ENCODE measurements around the gene CHCHD3.
"Not testable (repeated sequence)": the region's sequence is repeated elsewhere in the genome, so short reads cannot be mapped to it uniquely, and the experiment has no call there.

CHCHD3 gene

DNA sequence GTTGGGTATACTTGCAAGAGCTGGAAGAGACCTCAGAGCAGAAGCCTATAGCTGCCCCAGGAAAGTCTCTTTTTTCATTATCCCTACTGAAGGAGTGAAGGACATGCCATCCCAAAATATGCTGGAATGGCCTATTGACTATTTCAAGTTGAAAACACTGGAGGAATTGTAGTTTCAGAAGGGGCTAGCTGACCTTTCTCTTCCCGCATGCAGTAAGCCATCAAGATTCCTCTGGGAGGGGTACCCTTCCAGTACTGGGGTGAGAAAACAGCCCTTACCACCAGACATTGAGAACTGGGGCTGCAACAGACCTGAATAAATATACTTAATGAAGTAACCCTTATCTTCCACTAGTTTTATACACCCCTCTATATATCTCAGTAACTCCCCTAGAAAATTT lies 41.7 kb downstream of the CHCHD3 start:
- Mint-ChIP-seq H3K27ac (no peak overlapping the region), H3K4me1 (peaks cover 13% of the 10 kb centered on the region), H3K36me3 (peaks cover 21% of the 10 kb centered on the region), H3K4me3 (no peak overlapping the region), H3K9me3 (peaks cover 4% of the 10 kb centered on the region), H3K27me3 (no peaks in the 10 kb centered on the region)
- no peak for ATAC-seq

- peaks cover 4% of the 10 kb centered on the region for H3K9me3 Mint-ChIP-seq
These were observed 42.3 kb downstream of the CHCHD3 start for GRCh38 chr7:133039614-133040013.

DNA sequence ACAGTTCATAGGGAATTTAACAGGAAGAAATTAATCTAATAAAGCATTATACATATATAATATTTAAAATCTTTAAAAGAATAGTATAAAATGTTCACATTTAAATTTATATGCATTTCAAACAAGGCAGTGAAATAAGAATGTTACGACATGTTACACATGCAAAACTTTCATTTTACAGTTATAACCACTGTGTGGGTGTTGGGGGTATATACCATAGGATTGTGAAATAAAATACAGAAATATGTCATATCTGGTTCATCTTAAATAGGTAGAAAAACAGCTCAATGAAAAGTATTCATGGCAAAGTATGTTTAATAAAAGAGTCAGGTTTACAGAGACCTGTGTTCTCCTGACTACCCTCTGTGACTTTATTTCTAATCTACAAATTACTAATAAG lies 45.6 kb downstream of the CHCHD3 start:
- H3K27ac Mint-ChIP-seq = no peak overlapping the region
- H3K36me3 Mint-ChIP-seq = peaks cover 12% of the 10 kb centered on the region
- H3K4me3 Mint-ChIP-seq = no peak overlapping the region
- peaks cover under 1% of the 10 kb centered on the region for H3K9me3 Mint-ChIP-seq
- H3K4me1 Mint-ChIP-seq = peaks cover 10% of the 10 kb centered on the region
- no peak for ATAC-seq
- H3K27me3 Mint-ChIP-seq = no peaks in the 10 kb centered on the region

More at GRCh38 chr7:133039614-133040013, 42.3 kb downstream of the CHCHD3 start:
- H3K27ac Mint-ChIP-seq = no peak overlapping the region
- H3K36me3 Mint-ChIP-seq = peaks cover 20% of the 10 kb centered on the region
- H3K27me3 Mint-ChIP-seq = no peaks in the 10 kb centered on the region
- no peak overlapping the region for H3K4me3 Mint-ChIP-seq
- no peak for ATAC-seq
- H3K4me1 Mint-ChIP-seq = peaks cover 13% of the 10 kb centered on the region

DNA sequence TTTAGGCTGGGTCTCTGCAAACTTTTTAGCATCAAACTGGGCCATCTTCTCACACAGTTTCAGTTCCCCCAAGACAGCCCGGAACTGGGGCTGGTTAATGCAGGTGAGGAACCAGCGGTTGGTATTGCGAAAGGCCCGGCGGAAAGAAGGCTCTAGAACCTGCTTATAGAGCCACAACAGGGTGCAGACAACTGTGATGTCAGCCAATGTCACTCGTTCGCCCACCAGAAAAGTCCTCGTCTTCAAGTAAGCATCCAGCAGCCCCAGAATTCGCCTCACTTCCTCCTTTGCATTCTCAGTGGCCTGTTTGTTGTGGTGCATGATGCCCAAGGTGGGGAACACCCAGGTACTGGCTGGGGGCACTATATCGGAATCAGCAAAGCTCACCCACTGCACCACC lies 46.6 kb downstream of the CHCHD3 start:
- peaks cover 10% of the 10 kb centered on the region for H3K4me1 Mint-ChIP-seq
- not testable (repeated sequence) for H3K9me3 Mint-ChIP-seq, H3K36me3 Mint-ChIP-seq, H3K27me3 Mint-ChIP-seq
- peak overlapping the region; percentile 85 for H3K27ac Mint-ChIP-seq
- ATAC-seq = peak; percentile 98
- H3K4me3 Mint-ChIP-seq = peak overlapping the region; percentile 51

DNA sequence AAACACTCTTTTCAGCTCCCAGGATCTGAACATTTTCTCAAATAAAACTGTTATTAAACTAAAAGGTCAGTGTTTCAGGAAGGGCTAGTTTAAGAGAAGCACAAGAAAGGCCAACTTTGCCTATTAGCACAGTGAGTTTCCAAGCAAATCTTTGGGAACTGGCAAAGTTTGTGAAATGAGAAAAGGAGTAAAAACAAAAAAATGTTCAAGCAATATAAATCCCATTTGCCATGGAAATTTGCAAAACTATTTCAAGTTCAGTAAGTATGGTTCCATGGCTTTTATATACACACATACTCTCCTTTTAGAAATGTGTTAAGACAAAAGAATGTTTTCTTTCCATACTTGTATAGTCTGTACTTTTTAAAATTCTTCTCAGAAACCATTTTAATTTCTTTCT lies 51.5 kb downstream of the CHCHD3 start:
- Mint-ChIP-seq H3K27me3 (no peaks in the 10 kb centered on the region), H3K4me3 (no peak overlapping the region), H3K9me3 (peaks cover 5% of the 10 kb centered on the region), H3K27ac (no peak overlapping the region), H3K4me1 (peaks cover 17% of the 10 kb centered on the region), H3K36me3 (peaks cover 19% of the 10 kb centered on the region)
- no peak for ATAC-seq

- Mint-ChIP-seq H3K4me3 (no peak overlapping the region), H3K9me3 (peaks cover 5% of the 10 kb centered on the region), H3K4me1 (peaks cover 10% of the 10 kb centered on the region), H3K27me3 (no peaks in the 10 kb centered on the region), H3K36me3 (peaks cover 15% of the 10 kb centered on the region), H3K27ac (peak overlapping the region; percentile 22)
- ATAC-seq = no peak
These were observed 52.4 kb downstream of the CHCHD3 start for GRCh38 chr7:133029463-133029862.

DNA sequence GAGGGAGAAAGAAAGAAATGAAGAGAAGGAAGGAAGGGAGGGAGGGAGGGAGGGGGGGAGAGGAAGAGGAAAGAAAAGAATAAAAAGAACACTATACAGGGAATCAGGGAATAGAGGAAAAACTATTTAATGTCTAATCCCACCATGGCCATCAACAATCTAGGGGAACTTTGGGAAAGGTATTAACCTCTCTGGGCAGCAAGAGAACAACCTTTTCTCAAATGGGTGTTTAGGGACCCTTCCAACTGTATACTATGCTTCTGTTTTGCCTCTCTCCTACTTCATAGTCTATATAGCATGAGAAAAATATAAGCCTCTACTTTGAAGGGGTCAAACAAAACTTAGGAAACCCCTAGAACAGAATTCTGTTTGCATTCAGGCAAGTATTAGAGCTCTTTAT lies 54.5 kb downstream of the CHCHD3 start:
- no peak for ATAC-seq
- Mint-ChIP-seq H3K36me3 (peaks cover 26% of the 10 kb centered on the region), H3K27ac (no peak overlapping the region), H3K4me3 (no peak overlapping the region), H3K4me1 (peaks cover 10% of the 10 kb centered on the region), H3K27me3 (no peaks in the 10 kb centered on the region), H3K9me3 (peaks cover 5% of the 10 kb centered on the region)

DNA sequence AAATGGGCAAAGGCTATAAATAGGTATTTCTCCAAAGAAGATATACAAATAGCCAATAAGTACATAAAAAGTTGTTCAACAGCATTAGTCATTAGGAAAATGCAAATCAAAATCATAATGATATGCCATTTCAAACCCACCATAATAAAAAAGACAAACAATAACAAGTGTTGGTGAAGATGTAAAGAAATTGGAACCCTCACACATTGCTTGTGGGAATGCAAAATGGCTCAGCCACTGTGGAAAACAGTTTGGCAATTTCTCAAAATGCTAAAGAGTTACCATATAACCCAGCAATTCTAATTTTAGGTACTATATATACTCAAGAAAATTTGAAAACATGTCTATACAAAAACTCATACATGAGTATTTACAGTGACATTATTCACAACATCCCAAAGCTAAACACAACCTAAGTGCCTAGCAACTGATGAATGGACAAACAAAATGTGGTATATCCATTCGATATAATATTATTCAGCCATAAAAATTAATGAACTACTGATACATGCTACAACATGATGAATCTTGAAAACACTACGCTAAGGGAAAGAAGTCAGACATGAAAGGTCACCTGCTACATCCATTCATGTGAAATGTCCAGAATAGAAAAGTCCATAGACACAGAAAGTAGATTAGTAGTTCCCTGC lies 55.6 kb downstream of the CHCHD3 start:
- Mint-ChIP-seq H3K36me3 (peaks cover 29% of the 10 kb centered on the region), H3K9me3 (peaks cover 5% of the 10 kb centered on the region), H3K27ac (no peak overlapping the region), H3K4me3 (no peak overlapping the region), H3K4me1 (peaks cover 10% of the 10 kb centered on the region), H3K27me3 (no peaks in the 10 kb centered on the region)
- no peak for ATAC-seq

GRCh38 chr7:133025056-133025455 lies 56.8 kb downstream of the CHCHD3 start:
- Mint-ChIP-seq H3K9me3 (peaks cover 5% of the 10 kb centered on the region), H3K4me1 (peaks cover 9% of the 10 kb centered on the region), H3K36me3 (peaks cover 40% of the 10 kb centered on the region), H3K27me3 (no peaks in the 10 kb centered on the region), H3K27ac (no peak overlapping the region), H3K4me3 (no peak overlapping the region)
- no peak for ATAC-seq

- ATAC-seq = no peak
- no peaks in the 10 kb centered on the region for H3K27me3 Mint-ChIP-seq
- peaks cover 42% of the 10 kb centered on the region for H3K36me3 Mint-ChIP-seq
- no peak overlapping the region for H3K4me3 Mint-ChIP-seq
- H3K27ac Mint-ChIP-seq = no peak overlapping the region
- H3K9me3 Mint-ChIP-seq = peaks cover 4% of the 10 kb centered on the region
- H3K4me1 Mint-ChIP-seq = peaks cover 5% of the 10 kb centered on the region
These were observed 57.3 kb downstream of the CHCHD3 start for GRCh38 chr7:133024596-133024995.

- Mint-ChIP-seq H3K4me3 (no peak overlapping the region), H3K27me3 (no peaks in the 10 kb centered on the region), H3K27ac (no peak overlapping the region), H3K9me3 (peaks cover 3% of the 10 kb centered on the region), H3K36me3 (peaks cover 45% of the 10 kb centered on the region), H3K4me1 (no peaks in the 10 kb centered on the region)
- no peak for ATAC-seq
These were observed 58.4 kb downstream of the CHCHD3 start for GRCh38 chr7:133023370-133024071.

DNA sequence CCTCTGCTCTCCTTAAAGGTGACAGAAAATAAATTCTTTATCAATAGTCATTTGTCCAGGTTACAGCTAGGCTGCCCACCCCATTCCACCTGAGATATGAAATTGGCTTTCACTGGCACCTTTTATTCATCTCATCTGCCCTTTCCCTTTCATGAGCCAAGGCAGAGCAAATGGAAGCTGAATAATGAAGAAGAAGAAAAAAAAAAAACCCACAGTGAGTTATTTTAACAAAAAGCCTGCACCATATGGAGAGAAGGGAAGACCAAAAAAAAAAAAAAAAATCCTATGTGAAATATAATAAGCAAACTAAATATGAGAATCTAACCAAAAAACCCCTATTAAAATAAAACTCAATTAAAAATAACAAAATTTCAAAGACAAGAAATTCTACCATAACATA lies 59.2 kb downstream of the CHCHD3 start:
- Mint-ChIP-seq H3K4me3 (no peak overlapping the region), H3K27me3 (no peaks in the 10 kb centered on the region), H3K27ac (no peak overlapping the region), H3K4me1 (no peaks in the 10 kb centered on the region), H3K36me3 (peaks cover 45% of the 10 kb centered on the region), H3K9me3 (peaks cover 3% of the 10 kb centered on the region)
- no peak for ATAC-seq

- H3K27ac Mint-ChIP-seq = no peak overlapping the region
- no peaks in the 10 kb centered on the region for H3K27me3 Mint-ChIP-seq
- no peaks in the 10 kb centered on the region for H3K9me3 Mint-ChIP-seq
- no peaks in the 10 kb centered on the region for H3K4me1 Mint-ChIP-seq
- H3K36me3 Mint-ChIP-seq = peaks cover 39% of the 10 kb centered on the region
- no peak overlapping the region for H3K4me3 Mint-ChIP-seq
- no peak for ATAC-seq
These were observed 60.7 kb downstream of the CHCHD3 start for GRCh38 chr7:133021196-133021595.

DNA sequence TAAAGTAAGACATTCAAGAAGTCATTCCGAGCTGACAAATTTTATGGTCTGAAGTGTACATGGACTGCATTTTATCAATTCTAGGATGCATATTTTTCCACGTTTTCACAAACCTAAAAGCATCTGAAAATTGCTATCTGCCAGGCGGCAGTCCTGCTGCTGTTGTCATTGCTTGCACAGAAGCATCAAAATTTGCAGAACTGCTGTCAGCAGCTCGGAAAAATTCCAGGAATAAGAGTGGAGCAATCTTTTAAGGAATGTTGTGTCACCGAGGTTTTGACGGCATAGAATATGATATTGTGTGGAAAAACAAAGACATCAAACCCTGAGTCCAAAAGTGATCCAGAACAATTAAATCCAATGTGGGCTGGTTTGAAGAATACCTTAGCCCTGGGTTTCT lies 61.4 kb downstream of the CHCHD3 start:
- Mint-ChIP-seq H3K9me3 (no peaks in the 10 kb centered on the region), H3K27ac (no peak overlapping the region), H3K36me3 (peaks cover 44% of the 10 kb centered on the region), H3K4me3 (no peak overlapping the region), H3K27me3 (no peaks in the 10 kb centered on the region), H3K4me1 (no peaks in the 10 kb centered on the region)
- no peak for ATAC-seq

GRCh38 chr7:133019590-133019989 lies 62.3 kb downstream of the CHCHD3 start:
- Mint-ChIP-seq H3K4me1 (no peaks in the 10 kb centered on the region), H3K36me3 (peaks cover 48% of the 10 kb centered on the region), H3K27ac (no peak overlapping the region), H3K4me3 (no peak overlapping the region), H3K9me3 (no peaks in the 10 kb centered on the region), H3K27me3 (no peaks in the 10 kb centered on the region)
- ATAC-seq = no peak

- no peak for ATAC-seq
- H3K27me3 Mint-ChIP-seq = no peaks in the 10 kb centered on the region
- H3K36me3 Mint-ChIP-seq = peaks cover 42% of the 10 kb centered on the region
- no peak overlapping the region for H3K27ac Mint-ChIP-seq
- no peaks in the 10 kb centered on the region for H3K9me3 Mint-ChIP-seq
- no peaks in the 10 kb centered on the region for H3K4me1 Mint-ChIP-seq
- no peak overlapping the region for H3K4me3 Mint-ChIP-seq
These were observed 65.3 kb downstream of the CHCHD3 start for GRCh38 chr7:133016604-133017003.

Data from stimulated activated memory B cell treated with anti-CD40 and anti-IgM and Interleukin-4, amounts not matched to agents 10 μg/mL and 1 μg/mL and 100 μg/mL, for 72 hours (primary cell).